Measurements from ENCODE around the gene SPOCK1.
"Not testable (repeated sequence)": the region's sequence is repeated elsewhere in the genome, so short reads cannot be mapped to it uniquely, and the experiment has no call there.

Gene SPOCK1

GRCh38 chr5:137395011-137395755, 103.9 kb downstream of the SPOCK1 start:
- no peak for DNase-seq (ENCODE audit: low read depth)

- no peak for DNase-seq (ENCODE audit: low read depth)
These were observed 104.7 kb downstream of the SPOCK1 start for GRCh38 chr5:137394380-137394779.

- DNase-seq (ENCODE audit: low read depth), result no peak
These were observed 105.7 kb downstream of the SPOCK1 start for GRCh38 chr5:137393196-137393993.

- no peak for DNase-seq (ENCODE audit: low read depth)
These were observed 106.9 kb downstream of the SPOCK1 start for GRCh38 chr5:137392261-137392660.

- DNase-seq (ENCODE audit: low read depth), result not testable (repeated sequence)
These were observed 108.1 kb downstream of the SPOCK1 start for GRCh38 chr5:137391044-137391443.

GRCh38 chr5:137389042-137389441, 110.1 kb downstream of the SPOCK1 start:
- DNase-seq (ENCODE audit: low read depth), result no peak

GRCh38 chr5:137385064-137385463, 114.1 kb downstream of the SPOCK1 start:
- no peak for DNase-seq (ENCODE audit: low read depth)

- DNase-seq (ENCODE audit: low read depth), result no peak
These were observed 115.2 kb downstream of the SPOCK1 start for GRCh38 chr5:137383909-137384308.

GRCh38 chr5:137381555-137381954, 117.6 kb downstream of the SPOCK1 start:
- DNase-seq (ENCODE audit: low read depth), result no peak

GRCh38 chr5:137379555-137380286, 119.4 kb downstream of the SPOCK1 start:
- DNase-seq (ENCODE audit: low read depth), result no peak

- DNase-seq (ENCODE audit: low read depth), result no peak
These were observed 123.2 kb downstream of the SPOCK1 start for GRCh38 chr5:137375741-137376526.

- DNase-seq (ENCODE audit: low read depth), result no peak
These were observed 124.9 kb downstream of the SPOCK1 start for GRCh38 chr5:137374110-137374714.

GRCh38 chr5:137372773-137373160, 126.4 kb downstream of the SPOCK1 start:
- DNase-seq (ENCODE audit: low read depth), result no peak

GRCh38 chr5:137372016-137372772, 126.9 kb downstream of the SPOCK1 start:
- no peak for DNase-seq (ENCODE audit: low read depth)

- DNase-seq (ENCODE audit: low read depth), result no peak
These were observed 128.7 kb downstream of the SPOCK1 start for GRCh38 chr5:137370096-137371071.

- DNase-seq (ENCODE audit: low read depth), result no peak
These were observed 130.5 kb downstream of the SPOCK1 start for GRCh38 chr5:137368651-137369050.

- no peak for DNase-seq (ENCODE audit: low read depth)
These were observed 131.2 kb downstream of the SPOCK1 start for GRCh38 chr5:137367951-137368350.

- DNase-seq (ENCODE audit: low read depth), result no peak
These were observed 132.6 kb downstream of the SPOCK1 start for GRCh38 chr5:137366526-137366925.

- DNase-seq (ENCODE audit: low read depth), result no peak
These were observed 133.8 kb downstream of the SPOCK1 start for GRCh38 chr5:137365126-137365865.

Measured in activated T-helper 9 cell treated with anti-CD3 and anti-CD28 coated beads, Interleukin-2, amount 50 U/mL, for 16 hours (primary cell).